ENCODE measurements around the gene POTEF.
"Not testable (repeated sequence)": the region's sequence is repeated elsewhere in the genome, so short reads cannot be mapped to it uniquely, and the experiment has no call there.

The POTEF gene

DNA sequence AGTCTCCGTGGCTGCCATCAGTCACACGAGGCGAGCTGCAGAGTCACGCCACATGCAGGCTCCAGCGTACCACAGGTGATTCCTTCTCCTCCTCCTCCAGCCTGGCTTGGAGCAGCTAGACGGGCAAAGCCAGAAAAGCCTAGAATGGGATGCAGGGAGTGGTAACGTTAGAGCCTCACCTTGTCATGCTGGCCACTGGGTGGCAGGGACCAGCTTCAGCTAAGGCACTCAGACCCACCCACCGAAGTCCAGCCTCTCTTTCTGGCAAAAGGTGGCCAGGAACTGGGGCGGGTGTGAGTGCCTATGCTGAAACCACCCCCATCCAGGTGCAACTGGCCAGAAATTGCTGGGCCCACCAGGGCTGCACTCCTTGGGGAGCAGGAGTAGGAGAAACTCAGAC is 1.3 kb downstream of the POTEF start:
- not testable (repeated sequence) for DNase-seq

DNA sequence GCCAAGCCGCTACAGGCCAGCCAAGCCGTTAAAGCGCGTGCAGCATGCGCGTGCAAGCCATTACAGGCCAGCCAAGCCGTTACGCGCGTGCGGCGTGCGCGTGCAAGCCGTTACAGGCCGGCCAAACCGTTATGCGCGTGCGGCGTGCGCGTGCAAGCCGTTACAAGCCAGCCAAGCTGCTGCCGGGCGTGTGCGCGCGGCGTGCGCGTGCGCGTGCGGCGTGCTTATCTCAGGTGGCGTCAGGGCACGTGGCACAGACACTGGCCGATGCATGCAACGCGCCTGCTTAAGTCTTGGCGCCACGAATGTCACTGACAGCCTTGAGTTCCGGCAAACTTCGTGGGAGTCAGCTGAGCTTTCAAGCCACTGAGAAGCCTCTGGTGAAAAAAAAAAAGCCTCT is 8.1 kb downstream of the POTEF start:
- DNase-seq = not testable (repeated sequence)

DNA sequence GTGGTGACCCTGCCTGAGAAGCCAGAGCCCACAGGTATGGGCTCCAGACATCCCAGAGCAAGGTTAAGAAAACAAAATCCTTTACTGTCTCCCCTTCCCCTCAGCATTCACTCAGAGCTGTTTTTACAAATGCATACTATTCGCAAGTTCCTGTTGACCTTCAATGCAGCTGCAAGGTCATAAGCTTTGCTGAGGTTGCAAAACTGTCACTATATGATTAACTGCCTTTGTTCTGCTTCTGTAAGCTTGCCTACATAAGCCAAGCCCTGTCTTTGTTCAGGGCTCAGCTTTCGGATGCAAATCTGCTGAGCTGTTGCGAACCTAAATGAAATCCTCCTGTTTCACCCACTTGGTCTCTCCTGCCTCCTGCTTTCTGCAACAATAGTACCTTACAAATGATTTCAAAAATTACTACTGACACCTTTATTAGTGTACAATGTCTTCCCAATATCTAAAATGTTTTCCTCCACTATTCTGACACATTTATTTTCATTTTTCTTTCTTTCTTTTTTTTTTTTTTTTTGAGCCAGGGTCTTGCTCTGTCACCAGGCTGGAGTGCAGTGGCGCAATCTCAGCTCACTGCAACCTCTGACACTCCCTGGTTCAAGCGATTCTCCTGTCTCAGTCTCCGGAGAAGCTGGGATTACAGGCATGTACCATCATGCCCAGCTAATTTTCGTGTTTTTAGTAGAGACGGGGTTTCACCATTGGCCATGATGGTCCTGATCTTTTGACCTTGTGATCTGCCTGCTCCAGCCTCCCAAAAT is 26.2 kb downstream of the POTEF start:
- not testable (repeated sequence) for DNase-seq

DNA sequence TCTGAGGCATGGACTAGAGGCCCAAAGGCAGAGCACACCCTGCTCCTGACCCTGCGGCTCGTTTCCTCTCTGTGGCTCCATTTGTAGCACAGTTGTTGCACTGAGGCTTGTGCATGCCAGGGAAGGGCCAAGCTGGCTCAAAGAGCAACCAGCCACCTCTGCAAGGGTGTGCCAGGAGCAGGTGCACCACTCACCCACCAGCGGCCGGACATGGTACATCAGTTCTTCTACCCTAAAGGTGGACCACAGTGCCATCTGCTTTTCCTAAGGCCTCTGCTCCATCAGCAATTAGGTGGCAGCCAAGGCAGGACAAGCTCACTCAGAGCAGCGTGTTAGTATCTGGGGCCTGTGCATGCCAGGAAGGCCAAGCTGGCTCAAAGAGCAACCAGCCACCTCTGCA is 66.4 kb downstream of the POTEF start:
- DNase-seq = not testable (repeated sequence)

DNA sequence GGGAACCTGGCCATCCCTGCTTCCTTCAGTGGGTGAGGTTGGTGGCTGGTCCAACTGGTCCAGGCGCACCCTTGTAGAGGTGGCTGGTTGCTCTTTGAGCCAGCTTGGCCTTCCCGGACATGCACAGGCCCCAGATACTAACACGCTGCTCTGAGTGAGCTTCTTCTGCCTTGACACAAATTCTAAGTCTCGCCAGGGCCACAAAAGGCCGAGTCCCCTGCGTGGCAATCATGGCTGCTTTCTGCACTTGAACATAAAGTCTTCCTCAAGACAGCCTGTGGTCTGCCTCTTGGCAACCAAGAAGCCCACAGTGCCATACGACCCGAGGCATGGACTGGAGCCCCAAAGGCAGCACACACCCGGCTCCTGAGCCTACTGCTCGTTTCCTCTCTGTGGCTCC is 69.0 kb downstream of the POTEF start:
- not testable (repeated sequence) for DNase-seq

DNA sequence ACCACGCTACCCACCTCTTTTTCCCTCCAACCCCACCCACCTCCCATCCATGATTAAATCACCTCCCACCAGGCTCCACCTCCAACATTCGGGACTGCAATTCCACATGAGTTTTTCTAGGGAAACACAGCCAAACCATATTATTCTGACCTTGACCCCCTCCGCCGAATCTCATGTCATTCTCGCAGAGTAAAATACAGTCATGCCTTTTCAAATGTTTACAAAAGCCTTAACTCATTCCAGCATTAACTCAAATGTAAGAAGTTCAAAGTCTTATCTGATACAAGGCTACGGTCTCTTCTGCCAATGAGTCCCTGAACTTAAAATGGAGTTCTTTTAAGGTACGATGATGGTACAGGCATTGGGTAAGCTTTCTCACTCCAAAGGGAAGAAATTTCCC is 72.7 kb downstream of the POTEF start:
- DNase-seq = not testable (repeated sequence)

DNA sequence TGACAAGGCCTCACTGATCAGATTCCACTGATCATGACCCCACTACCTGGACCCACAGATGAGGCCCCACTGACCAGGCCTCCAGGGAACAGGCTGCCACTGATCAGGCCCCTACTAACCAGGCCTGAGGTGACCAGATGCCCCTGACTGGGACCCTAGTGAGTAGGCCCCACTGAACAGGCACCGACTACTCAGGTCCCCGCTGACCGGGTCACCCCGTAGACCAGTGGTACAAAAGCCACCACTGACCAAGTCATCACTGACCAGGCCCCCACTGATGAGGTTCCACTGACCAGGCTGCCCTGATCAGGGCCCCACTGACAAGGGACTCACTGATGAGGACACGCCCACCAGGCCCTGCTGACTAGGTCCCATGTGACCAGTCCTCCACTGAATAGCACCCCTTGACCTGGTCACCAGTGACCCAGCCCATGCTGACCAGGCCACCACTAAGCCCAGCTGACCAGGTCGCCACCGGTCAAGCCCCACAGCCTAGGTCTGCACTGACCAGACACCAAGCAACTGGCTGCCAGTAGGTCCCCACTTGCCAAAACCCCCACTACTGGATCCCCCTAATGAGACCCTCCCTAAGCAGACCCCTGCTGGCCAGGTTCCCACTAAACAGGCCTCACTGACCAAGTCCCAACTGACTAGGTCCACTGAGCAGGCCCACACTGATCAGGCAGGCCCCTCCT is 75.7 kb downstream of the POTEF start:
- DNase-seq = not testable (repeated sequence)

DNA sequence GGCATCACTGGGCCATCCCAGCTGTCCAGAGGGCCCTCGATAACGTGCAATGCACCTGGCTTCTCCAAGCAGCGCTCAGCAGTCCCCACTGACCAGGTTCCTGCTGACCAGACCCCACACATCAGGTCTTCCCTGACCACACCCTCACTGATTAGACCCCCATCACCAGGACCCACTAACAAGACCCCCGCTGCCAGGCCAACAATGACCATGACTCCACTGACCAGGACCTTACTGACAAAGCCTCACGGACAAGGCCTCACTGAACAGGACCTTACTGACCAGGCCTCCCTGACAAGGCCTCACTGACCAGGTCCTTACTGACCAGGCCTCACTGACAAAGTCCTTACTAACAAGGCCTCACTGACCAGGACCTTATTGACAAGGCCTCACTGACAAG is 76.6 kb downstream of the POTEF start:
- DNase-seq = not testable (repeated sequence)

DNA sequence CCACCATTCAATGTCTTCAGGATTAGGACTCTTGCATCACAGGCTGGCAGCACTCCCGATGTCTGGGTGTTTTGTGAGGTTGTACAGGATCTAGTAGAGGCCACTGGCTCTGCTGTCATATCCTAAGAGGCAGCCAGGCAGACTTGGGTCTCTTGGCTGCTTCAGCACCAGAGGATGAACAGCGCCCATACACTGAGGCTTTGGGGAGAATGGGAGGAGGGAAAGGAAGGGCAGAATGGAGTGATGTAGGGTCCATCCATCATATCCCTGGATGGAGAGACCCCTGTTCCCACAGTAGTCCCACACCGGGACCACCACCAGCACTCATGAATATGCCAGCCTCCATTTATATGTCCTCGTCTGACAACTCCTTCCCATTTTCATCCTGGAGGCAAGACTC is 80.6 kb downstream of the POTEF start:
- not testable (repeated sequence) for DNase-seq

DNA sequence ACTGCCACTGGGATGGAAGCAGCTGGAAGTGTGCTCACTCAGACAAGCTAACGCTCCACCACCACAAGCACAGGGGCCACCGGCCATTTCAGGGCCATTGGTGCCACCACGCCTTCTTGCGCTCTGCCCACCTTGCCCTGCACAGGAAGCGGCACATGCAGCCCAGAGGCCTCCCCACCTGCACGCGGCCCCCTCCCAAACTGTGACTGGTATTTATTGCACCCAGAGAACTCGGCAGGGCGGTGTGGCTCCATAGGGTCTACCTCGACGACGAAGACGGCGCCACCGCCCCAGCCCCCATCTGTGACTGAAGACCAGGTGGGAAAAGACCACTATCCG is 90.8 kb downstream of the POTEF start:
- DNase-seq = not testable (repeated sequence)

DNA sequence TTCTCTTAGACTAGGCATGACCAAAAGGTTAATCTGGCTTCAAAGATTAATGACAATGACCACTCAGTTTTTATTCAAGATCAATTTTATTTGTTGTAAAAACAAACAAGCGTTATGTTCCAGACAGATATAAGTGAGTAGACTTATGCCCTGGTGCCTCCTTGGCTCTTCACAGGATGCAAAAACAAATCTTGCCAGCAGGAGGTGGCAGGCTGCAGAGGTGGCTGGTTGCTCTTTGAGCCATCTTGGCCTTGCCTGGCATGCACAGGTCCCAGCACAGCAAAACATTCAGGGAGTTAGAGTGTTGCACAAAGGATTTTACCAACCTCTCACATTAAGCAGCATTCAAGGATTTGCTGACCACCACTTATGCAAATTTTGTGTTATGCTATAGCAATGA is 103.1 kb downstream of the POTEF start:
- not testable (repeated sequence) for DNase-seq
